ENCODE results near the gene EDRF1. TPM values are rescaled to one million over a fixed set of nuclear protein-coding genes. Genes with fewer than 3 reads are reported as not detected.

The EDRF1 gene
- total RNA-seq, 4 donors from 2014 or later = 9.9 to 17.4 (median 13.3) TPM

GRCh38 chr10:125744909-125745308 lies 25.4 kb downstream of the EDRF1 start:
- intact Hi-C loops (cut with DNase I) = no loop called here
- TF ChIP-seq CTCF (IDR thresholded peaks at IDR 0.05) (no peak), EP300 (IDR thresholded peaks at IDR 0.05) (no peak), POLR2A (IDR thresholded peaks at IDR 0.05; ENCODE audit: low read depth) (no peak), POLR2AphosphoS5 (IDR thresholded peaks at IDR 0.05) (no peak)
- H3K36me3 ChIP-seq = peaks cover 72 to 100% (median 88%) of the 10 kb centered on the region in 4 donors
- no peak for DNase-seq (ENCODE audit: extremely low spot score)
- 89% methylated on average over 2 of the region's 2 CpGs for WGBS
- no peaks in the 10 kb centered on the region for H3K4me1 ChIP-seq
- no peaks in the 10 kb centered on the region for H3K9me3 ChIP-seq
- H3K27ac ChIP-seq (replicated peaks in 1 of 4) = no peak overlapping the region
- no peak overlapping the region for H3K4me3 ChIP-seq
- no peaks in the 10 kb centered on the region for H3K27me3 ChIP-seq

- no peaks in the 10 kb centered on the region for H3K27me3 ChIP-seq
- no peak overlapping the region for H3K4me3 ChIP-seq
- no peaks in the 10 kb centered on the region for H3K4me1 ChIP-seq
- H3K9me3 ChIP-seq = no peaks in the 10 kb centered on the region
- WGBS = 92% methylated on average over 5 of the region's 5 CpGs
- DNase-seq (ENCODE audit: extremely low spot score) = no peak
- TF ChIP-seq POLR2A (IDR thresholded peaks at IDR 0.05; ENCODE audit: low read depth) (no peak), POLR2AphosphoS5 (IDR thresholded peaks at IDR 0.05) (no peak), CTCF (IDR thresholded peaks at IDR 0.05) (no peak), EP300 (IDR thresholded peaks at IDR 0.05) (no peak)
- intact Hi-C loops (cut with DNase I) = no loop called here
- H3K27ac ChIP-seq (replicated peaks in 1 of 4) = no peak overlapping the region
- H3K36me3 ChIP-seq = peaks cover 68 to 100% (median 90%) of the 10 kb centered on the region in 4 donors
Measured at GRCh38 chr10:125747417-125747816, 27.9 kb downstream of the EDRF1 start.

- no peaks in the 10 kb centered on the region for H3K9me3 ChIP-seq
- H3K27ac ChIP-seq (replicated peaks in 1 of 4) = no peak overlapping the region
- 83% methylated on average over 5 of the region's 5 CpGs for WGBS
- H3K4me1 ChIP-seq = no peaks in the 10 kb centered on the region
- H3K27me3 ChIP-seq = no peaks in the 10 kb centered on the region
- no peak for DNase-seq (ENCODE audit: extremely low spot score)
- TF ChIP-seq CTCF (IDR thresholded peaks at IDR 0.05) (no peak), POLR2A (IDR thresholded peaks at IDR 0.05; ENCODE audit: low read depth) (no peak), EP300 (IDR thresholded peaks at IDR 0.05) (no peak)
- no peak overlapping the region for H3K4me3 ChIP-seq
- H3K36me3 ChIP-seq = peaks cover 55 to 99% (median 83%) of the 10 kb centered on the region in 4 donors
- intact Hi-C loops (cut with DNase I) = no loop called here
Measured at GRCh38 chr10:125756196-125756595, 36.7 kb downstream of the EDRF1 start.

- Histone ChIP-seq H3K9me3 (no peaks in the 10 kb centered on the region), H3K4me1 (no peaks in the 10 kb centered on the region), H3K27me3 (no peaks in the 10 kb centered on the region), H3K4me3 (no peak overlapping the region), H3K36me3 (peaks cover 49 to 98% (median 79%) of the 10 kb centered on the region in 4 donors), H3K27ac (replicated peaks in 1 of 4) (no peak overlapping the region)
- no peak for DNase-seq (ENCODE audit: extremely low spot score)
- 89% methylated on average over 5 of the region's 5 CpGs for WGBS
- TF ChIP-seq EP300 (IDR thresholded peaks at IDR 0.05) (no peak), POLR2A (IDR thresholded peaks at IDR 0.05; ENCODE audit: low read depth) (no peak), CTCF (IDR thresholded peaks at IDR 0.05) (no peak), POLR2AphosphoS5 (IDR thresholded peaks at IDR 0.05) (no peak)
- intact Hi-C loops (cut with DNase I) = no loop called here
Measured at GRCh38 chr10:125756853-125757487, 37.5 kb downstream of the EDRF1 start.

GRCh38 chr10:125757742-125758141 lies 38.2 kb downstream of the EDRF1 start:
- Histone ChIP-seq H3K4me3 (no peak overlapping the region), H3K9me3 (no peaks in the 10 kb centered on the region), H3K27me3 (no peaks in the 10 kb centered on the region), H3K36me3 (peaks cover 44 to 98% (median 76%) of the 10 kb centered on the region in 4 donors), H3K4me1 (no peaks in the 10 kb centered on the region), H3K27ac (replicated peaks in 1 of 4) (no peak overlapping the region)
- intact Hi-C loops (cut with DNase I) = no loop called here
- DNase-seq (ENCODE audit: extremely low spot score) = peak; percentile 53
- TF ChIP-seq POLR2AphosphoS5 (IDR thresholded peaks at IDR 0.05) = no peak
- no peak for TF ChIP-seq EP300 (IDR thresholded peaks at IDR 0.05)
- TF ChIP-seq CTCF (IDR thresholded peaks at IDR 0.05) = no peak
- no peak for TF ChIP-seq POLR2A (IDR thresholded peaks at IDR 0.05; ENCODE audit: low read depth)
- WGBS = 94% methylated on average over 4 of the region's 4 CpGs

Measured in esophagus muscularis mucosa (tissue), 4 donors.